Body of pancreas (tissue), 4 donors: ENCODE data around the gene ZNF276.

Source experiments
- CTCF ChIP-seq, 7 experiments: fragments of 450-650 bp in 4 of 7; fragments of 200-600 bp in 3 of 7; sonication (generic) in 3 of 7; IDR thresholded peaks; one replicate each; pipeline ENCODE4 v1.5.1; 2016 to 2019; ENCODE audit warnings: antibody characterized with exemption in 7 of 7
- POLR2A ChIP-seq, 3 donors: fragments of 450-650 bp; IDR thresholded peaks; one replicate each; pipeline ENCODE4 v1.6.1; 2016; ENCODE audit warnings: antibody characterized with exemption in 3 of 3, mild to moderate bottlenecking in 2 of 3

- TF ChIP-seq CTCF (IDR thresholded peaks at IDR 0.05) (peak in 4 of 7 experiments; percentile 13 to 34 (median 27)), POLR2A (IDR thresholded peaks at IDR 0.05) (peak; percentile 90 to 92 (median 90))
These were observed 19.6 kb upstream of the ZNF276 start, which contains the start of gene SPATA2L for GRCh38 chr16:89701425-89702406.
